Mucosa of descending colon (tissue), 3 donors: ENCODE results near the gene CYP2F1. TPM values are rescaled to one million over a fixed set of nuclear protein-coding genes. Genes with fewer than 3 reads are reported as not detected.
"Not testable (repeated sequence)": the region's sequence is repeated elsewhere in the genome, so short reads cannot be mapped to it uniquely, and the experiment has no call there.

Experiments used
- ATAC-seq: fragments of 200-7000 bp; cut with Tn5 transposase; one replicate; pipeline ENCODE4 v1.9.1; 2020; ENCODE audit warnings: mild to moderate bottlenecking, moderate library complexity
- DNase-seq, 3 donors: peaks; one replicate each; pipeline ENCODE4 v3.0.0-alpha.2; 2020
- H3K36me3 ChIP-seq: fragments of 200-600 bp; one replicate; pipeline ENCODE4 v1.8.0; 2021; ENCODE audit warnings: low read depth, mild to moderate bottlenecking
- H3K4me1 ChIP-seq: fragments of 200-600 bp; one replicate; pipeline ENCODE4 v1.8.0; 2021; ENCODE audit warnings: low read depth, mild to moderate bottlenecking
- H3K4me3 ChIP-seq: fragments of 200-600 bp; one replicate; pipeline ENCODE4 v1.8.0; 2021; ENCODE audit warnings: mild to moderate bottlenecking
- H3K9me3 ChIP-seq: fragments of 200-600 bp; one replicate; pipeline ENCODE4 v1.8.0; 2021; ENCODE audit warnings: mild to moderate bottlenecking
- CTCF ChIP-seq: fragments of 200-600 bp; IDR thresholded peaks from one replicate; pipeline ENCODE4 v1.8.0; 2022; ENCODE audit warnings: antibody characterized with exemption, mild to moderate bottlenecking
- intact Hi-C, 2 donors: fragments of 100-400 bp; cut with DNase I in 1 of 2; cut with micrococcal nuclease in 1 of 2; formaldehyde crosslinking; loops; one replicate each; pipeline versions ENCODE4 v1.11.0 to v1.11.1; 2022; cut with DNase I, micrococcal nuclease
- total RNA-seq, 3 donors: library from RNA; stranded (reverse); fragmentation: NEBNext Ultra II Directional in 2 of 3; extraction: Animal tissue kit (Norgen Biotek cat#: 25700) in 2 of 3; gene quantifications; one replicate each; pipeline versions ENCODE4 v1.2.1 to v1.2.4, GENCODE V29; 2021 to 2023
- donor health status: DM: no; HTN: no; CAD: no; lungs with moderate emphysema.
- donor health status: DM: no; HTN: no; CAD: no.
- donor health status: DM: no; HTN: yes; CAD: no.

CYP2F1 gene
- total RNA-seq, 3 donors from 2014 or later, result not detected

GRCh38 chr19:41149831-41150230 is 35.6 kb downstream of the CYP2F1 start:
- no peak overlapping the region for H3K4me3 ChIP-seq
- DNase-seq (no peak), ATAC-seq (no peak)
- no peak for TF ChIP-seq CTCF
- H3K4me1 ChIP-seq, result no peaks in the 10 kb centered on the region
- no peaks in the 10 kb centered on the region for H3K36me3 ChIP-seq
- intact Hi-C loops, result loop anchor here in 1 of 2 donors (10.0 kb wide), 1 partner anchor 175 kb away; no protein-coding TSS in a partner anchor
- no peaks in the 10 kb centered on the region for H3K9me3 ChIP-seq

- H3K4me3 ChIP-seq, H3K36me3 ChIP-seq, H3K4me1 ChIP-seq, DNase-seq, intact Hi-C loops, H3K9me3 ChIP-seq, ATAC-seq: not testable (repeated sequence)
Observed at GRCh38 chr19:41150986-41151385, 36.8 kb downstream of the CYP2F1 start.

DNA sequence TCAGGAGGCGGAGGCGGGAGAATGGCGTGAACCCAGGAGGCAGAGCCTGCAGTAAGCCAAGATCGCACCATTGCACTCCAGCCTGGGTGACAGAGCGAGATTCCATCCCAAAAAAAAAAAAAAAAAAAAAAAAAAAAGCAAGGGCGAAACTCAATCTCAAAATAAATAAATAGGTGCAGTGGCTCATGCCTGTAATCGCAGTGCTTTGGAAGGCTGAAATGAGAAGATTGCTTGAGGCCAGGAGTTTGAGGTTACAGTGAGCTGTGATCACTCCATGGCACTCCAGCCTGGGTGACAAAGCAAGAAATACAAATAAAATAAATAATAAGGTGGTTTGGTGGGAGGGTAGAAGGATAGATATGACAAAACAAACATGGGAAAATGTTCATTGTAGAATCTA is 39.8 kb downstream of the CYP2F1 start:
- no peak for TF ChIP-seq CTCF

GRCh38 chr19:41156207-41156606 is 42.0 kb downstream of the CYP2F1 start:
- DNase-seq (no peak), ATAC-seq (no peak)
- H3K4me1 ChIP-seq, result no peaks in the 10 kb centered on the region
- no peaks in the 10 kb centered on the region for H3K36me3 ChIP-seq
- intact Hi-C loops, result no loop called here
- H3K9me3 ChIP-seq, result no peaks in the 10 kb centered on the region
- no peak overlapping the region for H3K4me3 ChIP-seq
- no peak for TF ChIP-seq CTCF

More for the DNA sequence above, 39.8 kb downstream of the CYP2F1 start:
- Histone ChIP-seq H3K36me3 (no peaks in the 10 kb centered on the region), H3K9me3 (no peaks in the 10 kb centered on the region), H3K4me3 (no peak overlapping the region), H3K4me1 (no peaks in the 10 kb centered on the region)
- ATAC-seq (no peak), DNase-seq (no peak)
- intact Hi-C loops, result no loop called here

DNA sequence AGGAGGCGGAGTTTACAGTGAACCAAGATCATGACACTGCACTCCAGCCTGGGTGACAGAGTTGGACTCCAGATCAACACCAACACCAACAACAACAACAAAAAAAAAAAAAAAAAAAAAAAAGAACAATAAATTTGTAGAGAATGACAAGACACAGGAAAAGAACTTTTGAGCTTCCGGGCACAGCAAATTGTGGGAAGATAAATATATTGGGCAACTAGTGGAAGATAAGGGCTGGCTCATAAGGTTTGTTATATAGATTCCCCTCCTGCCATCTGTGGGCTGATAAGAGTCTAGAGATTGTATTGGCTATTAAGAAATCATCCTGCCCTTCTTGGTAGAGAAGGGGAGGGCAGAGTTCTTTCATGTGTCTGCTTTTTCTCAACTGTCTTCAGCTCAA is 45.6 kb downstream of the CYP2F1 start:
- H3K36me3 ChIP-seq, result no peaks in the 10 kb centered on the region
- no peaks in the 10 kb centered on the region for H3K9me3 ChIP-seq
- no peaks in the 10 kb centered on the region for H3K4me1 ChIP-seq
- intact Hi-C loops, result loop anchor here in 1 of 2 donors (5.0 kb wide), 1 partner anchor 143 kb away; no protein-coding TSS in a partner anchor
- no peak overlapping the region for H3K4me3 ChIP-seq
- TF ChIP-seq CTCF, result no peak
- DNase-seq (no peak), ATAC-seq (peak; percentile 58)

DNA sequence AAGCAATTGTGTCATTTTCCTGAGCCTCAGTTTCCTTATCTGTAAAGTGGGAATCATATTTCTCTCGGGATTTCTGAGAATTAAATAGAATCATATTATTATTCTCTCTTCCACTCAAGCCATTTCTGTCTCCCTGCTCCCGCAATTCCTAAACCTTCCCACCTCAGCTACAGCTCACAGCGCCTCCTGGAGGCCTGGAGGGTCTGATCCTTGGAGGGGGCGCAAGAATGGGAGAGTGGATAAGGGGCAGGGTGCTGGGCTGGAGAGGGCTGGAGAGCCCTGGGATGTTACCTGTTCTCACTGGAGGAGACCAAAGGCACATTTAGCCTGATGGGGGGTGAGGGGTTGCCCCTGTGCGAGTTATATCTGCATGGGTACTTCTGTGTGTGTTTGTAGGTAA is 47.7 kb downstream of the CYP2F1 start:
- intact Hi-C loops, result loop anchor here in 1 of 2 donors (5.0 kb wide), 1 partner anchor 145 kb away; no protein-coding TSS in a partner anchor
- ATAC-seq, result no peak
- no peak overlapping the region for H3K4me3 ChIP-seq
- no peak for TF ChIP-seq CTCF
- H3K36me3 ChIP-seq, result no peaks in the 10 kb centered on the region
- DNase-seq, result no peak
- peaks cover 15% of the 10 kb centered on the region for H3K4me1 ChIP-seq
- H3K9me3 ChIP-seq, result no peaks in the 10 kb centered on the region
